Measurements from ENCODE around the gene ZNF331.
"Not testable (repeated sequence)": the region's sequence is repeated elsewhere in the genome, so short reads cannot be mapped to it uniquely, and the experiment has no call there.

The ZNF331 gene

GRCh38 chr19:53537521-53538377 is at the start of gene ZNF331:
ZNF331 (plus strand) TSS chr19:53538145; CDS start chr19:53569377, 31,232 bp downstream.
- DNase-seq (ENCODE audit: low read depth): peak; percentile 73

GRCh38 chr19:53492153-53492552 is 45.8 kb upstream of the ZNF331 start:
- DNase-seq (ENCODE audit: low read depth): no peak

GRCh38 chr19:53497311-53498023 is 40.5 kb upstream of the ZNF331 start:
- not testable (repeated sequence) for DNase-seq (ENCODE audit: low read depth)

- DNase-seq (ENCODE audit: low read depth): not testable (repeated sequence)
These were observed 39.9 kb upstream of the ZNF331 start for GRCh38 chr19:53498024-53498395.

- DNase-seq (ENCODE audit: low read depth): not testable (repeated sequence)
These were observed 34.8 kb upstream of the ZNF331 start for GRCh38 chr19:53503151-53503550.

- not testable (repeated sequence) for DNase-seq (ENCODE audit: low read depth)
These were observed 34.1 kb upstream of the ZNF331 start for GRCh38 chr19:53503671-53504364.

- not testable (repeated sequence) for DNase-seq (ENCODE audit: low read depth)
These were observed 33.6 kb upstream of the ZNF331 start for GRCh38 chr19:53504365-53504703.

GRCh38 chr19:53504885-53505284 is 33.1 kb upstream of the ZNF331 start:
- no peak for DNase-seq (ENCODE audit: low read depth)

- DNase-seq (ENCODE audit: low read depth): no peak
These were observed 31.2 kb upstream of the ZNF331 start for GRCh38 chr19:53506728-53507127.

GRCh38 chr19:53507523-53508442 is 30.2 kb upstream of the ZNF331 start:
- DNase-seq (ENCODE audit: low read depth): no peak

GRCh38 chr19:53509443-53509842 is 28.5 kb upstream of the ZNF331 start:
- no peak for DNase-seq (ENCODE audit: low read depth)

- DNase-seq (ENCODE audit: low read depth): no peak
These were observed 28.1 kb upstream of the ZNF331 start for GRCh38 chr19:53509845-53510244.

GRCh38 chr19:53511357-53511756 is 26.6 kb upstream of the ZNF331 start:
- DNase-seq (ENCODE audit: low read depth): no peak

GRCh38 chr19:53511933-53512374 is 26.0 kb upstream of the ZNF331 start:
- DNase-seq (ENCODE audit: low read depth): peak; percentile 47

- not testable (repeated sequence) for DNase-seq (ENCODE audit: low read depth)
These were observed 22.9 kb upstream of the ZNF331 start for GRCh38 chr19:53515047-53515446.

- peak; percentile 91 for DNase-seq (ENCODE audit: low read depth)
These were observed 20.7 kb upstream of the ZNF331 start for GRCh38 chr19:53517114-53517741.

GRCh38 chr19:53518121-53518520 is 19.8 kb upstream of the ZNF331 start:
- no peak for DNase-seq (ENCODE audit: low read depth)

GRCh38 chr19:53518716-53519115 is 19.2 kb upstream of the ZNF331 start:
- DNase-seq (ENCODE audit: low read depth): no peak

GRCh38 chr19:53519446-53519845 is 18.5 kb upstream of the ZNF331 start:
- no peak for DNase-seq (ENCODE audit: low read depth)

- no peak for DNase-seq (ENCODE audit: low read depth)
These were observed 17.8 kb upstream of the ZNF331 start for GRCh38 chr19:53520163-53520546.
